ENCODE measurements around the gene SPCS2. TPM values are rescaled to one million over a fixed set of nuclear protein-coding genes. Genes with fewer than 3 reads are reported as not detected.
"Not testable (repeated sequence)": the region's sequence is repeated elsewhere in the genome, so short reads cannot be mapped to it uniquely, and the experiment has no call there.

The SPCS2 gene
- total RNA-seq, 1 experiment from 2014 or later = 175 TPM

GRCh38 chr11:75014129-75014528 is 65.1 kb downstream of the SPCS2 start:
- DNase-seq = peak in 1 of 2 experiments; percentile 19
- BruUV-seq (replicated peaks) = no TSS peak
- Histone ChIP-seq H3K27ac (no peak overlapping the region), H3K4me1 (replicated peaks; ENCODE audit: insufficient read depth) (no peaks in the 10 kb centered on the region), H3K4me3 (no peak overlapping the region), H3K9me3 (ENCODE audit: insufficient read depth, low read depth) (no peaks in the 10 kb centered on the region), H3F3A (ENCODE audit: insufficient read depth, low read depth) (no peaks in the 10 kb centered on the region), H3K36me3 (ENCODE audit: low read depth) (no peaks in the 10 kb centered on the region), H4K20me1 (ENCODE audit: insufficient read depth) (no peaks in the 10 kb centered on the region), H3K9me2 (ENCODE audit: insufficient read depth) (no peaks in the 10 kb centered on the region), H2AFZ (no peak overlapping the region), H3K27me3 (ENCODE audit: insufficient read depth, low read depth) (no peaks in the 10 kb centered on the region), H3K4me2 (no peak overlapping the region), H3K79me2 (ENCODE audit: low read depth) (no peaks in the 10 kb centered on the region)
- ChIA-PET POLR2A (ENCODE audit: unreplicated experiment) (no interaction called here), CTCF (no interaction called here)
- intact Hi-C loops (cut with micrococcal nuclease; ENCODE audit: unreplicated experiment) = no loop called here
- TF ChIP-seq EZH2 (IDR thresholded peaks at IDR 0.05; ENCODE audit: low read depth) (no peak), CTCF (conservative IDR thresholded peaks at IDR 0.05) (no peak)

GRCh38 chr11:75019200-75019599 is 70.1 kb downstream of the SPCS2 start:
- BruUV-seq (replicated peaks); H3F3A ChIP-seq (ENCODE audit: insufficient read depth, low read depth); H2AFZ ChIP-seq; H3K27me3 ChIP-seq (ENCODE audit: insufficient read depth, low read depth); H3K79me2 ChIP-seq (ENCODE audit: low read depth); H3K4me3 ChIP-seq; H4K20me1 ChIP-seq (ENCODE audit: insufficient read depth); H3K27ac ChIP-seq; H3K4me1 ChIP-seq (replicated peaks; ENCODE audit: insufficient read depth); H3K4me2 ChIP-seq; intact Hi-C loops (cut with micrococcal nuclease; ENCODE audit: unreplicated experiment); H3K9me3 ChIP-seq (ENCODE audit: insufficient read depth, low read depth); CTCF ChIA-PET; H3K36me3 ChIP-seq (ENCODE audit: low read depth); H3K9me2 ChIP-seq (ENCODE audit: insufficient read depth); POLR2A ChIA-PET (ENCODE audit: unreplicated experiment): not testable (repeated sequence)
- peak in 1 of 2 experiments; percentile 6 for DNase-seq

- H3K27me3 ChIP-seq (ENCODE audit: insufficient read depth, low read depth); POLR2A ChIA-PET (ENCODE audit: unreplicated experiment); DNase-seq; H3K36me3 ChIP-seq (ENCODE audit: low read depth); H3K4me2 ChIP-seq; H2AFZ ChIP-seq; H3K9me3 ChIP-seq (ENCODE audit: insufficient read depth, low read depth); H3K9me2 ChIP-seq (ENCODE audit: insufficient read depth); H3K4me1 ChIP-seq (replicated peaks; ENCODE audit: insufficient read depth); H3K27ac ChIP-seq; H3K4me3 ChIP-seq; H4K20me1 ChIP-seq (ENCODE audit: insufficient read depth); H3K79me2 ChIP-seq (ENCODE audit: low read depth); H3F3A ChIP-seq (ENCODE audit: insufficient read depth, low read depth); BruUV-seq (replicated peaks): not testable (repeated sequence)
- CTCF ChIA-PET = interaction anchor here (0.6 to 1.0 kb wide), 2 partner anchors 185 to 450 kb away, joined by 3 to 12 read pairs; no protein-coding TSS in a partner anchor
- intact Hi-C loops (cut with micrococcal nuclease; ENCODE audit: unreplicated experiment) = loop anchor here (5.0 kb wide), 1 partner anchor 93 kb away; no protein-coding TSS in a partner anchor
Observed at GRCh38 chr11:75020328-75020727, 71.3 kb downstream of the SPCS2 start.

- no peaks in the 10 kb centered on the region for H3K79me2 ChIP-seq (ENCODE audit: low read depth)
- no peak overlapping the region for H3K4me2 ChIP-seq
- intact Hi-C loops (cut with micrococcal nuclease; ENCODE audit: unreplicated experiment) = loop anchor here (2.0 to 5.0 kb wide), 2 partner anchors 95 to 219 kb away; partner anchors contain the start of gene TPBGL
- CTCF ChIA-PET = interaction anchor here (0.6 to 2.5 kb wide), 11 partner anchors 10 to 523 kb away, joined by 3 to 35 read pairs (median 5); partner anchors contain the start of gene TPBGL
- no peaks in the 10 kb centered on the region for H3K36me3 ChIP-seq (ENCODE audit: low read depth)
- H3K4me3 ChIP-seq = no peak overlapping the region
- no peak overlapping the region for H3K27ac ChIP-seq
- POLR2A ChIA-PET (ENCODE audit: unreplicated experiment) = interaction anchor here (0.6 to 1.0 kb wide), 2 partner anchors 118 to 1290 kb away, joined by 3 read pairs; no protein-coding TSS in a partner anchor
- H3K27me3 ChIP-seq (ENCODE audit: insufficient read depth, low read depth) = peaks cover 27% of the 10 kb centered on the region; the same call in 1 of the 2 replicates
- H3K9me2 ChIP-seq (ENCODE audit: insufficient read depth) = no peaks in the 10 kb centered on the region
- no peaks in the 10 kb centered on the region; the same call in 1 of the 2 replicates for H3K9me3 ChIP-seq (ENCODE audit: insufficient read depth, low read depth)
- DNase-seq = peak in 1 of 2 experiments; percentile 29
- TF ChIP-seq EZH2 (IDR thresholded peaks at IDR 0.05; ENCODE audit: low read depth) (no peak), CTCF (conservative IDR thresholded peaks at IDR 0.05) (no peak)
- no TSS peak for BruUV-seq (replicated peaks)
- H4K20me1 ChIP-seq (ENCODE audit: insufficient read depth) = no peaks in the 10 kb centered on the region
- no peaks in the 10 kb centered on the region for H3F3A ChIP-seq (ENCODE audit: insufficient read depth, low read depth)
- no peak overlapping the region for H2AFZ ChIP-seq
- no peaks in the 10 kb centered on the region for H3K4me1 ChIP-seq (replicated peaks; ENCODE audit: insufficient read depth)
Observed at GRCh38 chr11:75022296-75022695, 73.2 kb downstream of the SPCS2 start.
